Measurements from ENCODE around the gene PTTG1IP. TPM values are rescaled to one million over a fixed set of nuclear protein-coding genes. Genes with fewer than 3 reads are reported as not detected.

Gene PTTG1IP
- total RNA-seq, 4 donors from 2014 or later = 108 to 202 (median 146) TPM

GRCh38 chr21:44855572-44855971 lies 17.9 kb downstream of the PTTG1IP start:
- TF ChIP-seq POLR2A (IDR thresholded peaks at IDR 0.05) = no peak
- TF ChIP-seq CTCF (IDR thresholded peaks at IDR 0.05) = no peak
- H3K4me1 ChIP-seq = no peaks in the 10 kb centered on the region
- no peaks in the 10 kb centered on the region for H3K27me3 ChIP-seq
- DNase-seq = no peak
- no peaks in the 10 kb centered on the region for H3K9me3 ChIP-seq
- H3K27ac ChIP-seq = no peak overlapping the region
- no peaks in the 10 kb centered on the region for H3K36me3 ChIP-seq
- intact Hi-C loops (cut with DNase I; ENCODE audit: low total_unique reads) = no loop called here
- no peak overlapping the region for H3K4me3 ChIP-seq

GRCh38 chr21:44854664-44855446 lies 18.6 kb downstream of the PTTG1IP start:
- intact Hi-C loops (cut with DNase I; ENCODE audit: low total_unique reads) = no loop called here
- no peaks in the 10 kb centered on the region for H3K36me3 ChIP-seq

GRCh38 chr21:44854391-44854663 lies 19.2 kb downstream of the PTTG1IP start:
- no peak for DNase-seq
- Histone ChIP-seq H3K9me3 (no peaks in the 10 kb centered on the region), H3K27ac (no peak overlapping the region), H3K4me3 (no peak overlapping the region), H3K27me3 (no peaks in the 10 kb centered on the region), H3K4me1 (no peaks in the 10 kb centered on the region), H3K36me3 (no peaks in the 10 kb centered on the region)
- intact Hi-C loops (cut with DNase I; ENCODE audit: low total_unique reads) = no loop called here
- TF ChIP-seq POLR2A (IDR thresholded peaks at IDR 0.05) (no peak), CTCF (IDR thresholded peaks at IDR 0.05) (no peak)

More at GRCh38 chr21:44854664-44855446, 18.6 kb downstream of the PTTG1IP start:
- no peaks in the 10 kb centered on the region for H3K9me3 ChIP-seq
- no peaks in the 10 kb centered on the region for H3K4me1 ChIP-seq
- H3K27ac ChIP-seq = no peak overlapping the region
- TF ChIP-seq POLR2A (IDR thresholded peaks at IDR 0.05) = no peak
- TF ChIP-seq CTCF (IDR thresholded peaks at IDR 0.05) = no peak
- H3K27me3 ChIP-seq = no peaks in the 10 kb centered on the region
- no peak overlapping the region for H3K4me3 ChIP-seq
- no peak for DNase-seq

- Histone ChIP-seq H3K27me3 (no peaks in the 10 kb centered on the region), H3K4me1 (no peaks in the 10 kb centered on the region), H3K9me3 (no peaks in the 10 kb centered on the region), H3K4me3 (no peak overlapping the region), H3K36me3 (no peaks in the 10 kb centered on the region), H3K27ac (no peak overlapping the region)
- intact Hi-C loops (cut with DNase I; ENCODE audit: low total_unique reads) = no loop called here
- no peak for TF ChIP-seq CTCF (IDR thresholded peaks at IDR 0.05)
- TF ChIP-seq POLR2A (IDR thresholded peaks at IDR 0.05) = no peak
- DNase-seq = no peak
Measured at GRCh38 chr21:44853601-44854390, 19.7 kb downstream of the PTTG1IP start.

All from uterus (tissue), 4 donors.